Choroid plexus epithelial cell (primary cell): ENCODE results near the gene CLBA1.

Source experiments
- DNase-seq: peaks from one replicate; pipeline ENCODE4 v3.0.0-alpha.2; 2010; ENCODE audit warnings: low read depth
- H3K4me3 ChIP-seq: 2 replicates; pipeline ENCODE4 v1.5.1; 2011; ENCODE audit warnings: low read depth, mild to moderate bottlenecking, control low read depth, low read length, moderate library complexity
- TF ChIP-seq, protein P1 (sequence below): conservative IDR thresholded peaks from 2 replicates; pipeline ENCODE4 v1.5.1; 2011; ENCODE audit warnings: low read depth, mild to moderate bottlenecking, control low read depth, inconsistent platforms, low read length, moderate library complexity

The CLBA1 gene

DNA sequence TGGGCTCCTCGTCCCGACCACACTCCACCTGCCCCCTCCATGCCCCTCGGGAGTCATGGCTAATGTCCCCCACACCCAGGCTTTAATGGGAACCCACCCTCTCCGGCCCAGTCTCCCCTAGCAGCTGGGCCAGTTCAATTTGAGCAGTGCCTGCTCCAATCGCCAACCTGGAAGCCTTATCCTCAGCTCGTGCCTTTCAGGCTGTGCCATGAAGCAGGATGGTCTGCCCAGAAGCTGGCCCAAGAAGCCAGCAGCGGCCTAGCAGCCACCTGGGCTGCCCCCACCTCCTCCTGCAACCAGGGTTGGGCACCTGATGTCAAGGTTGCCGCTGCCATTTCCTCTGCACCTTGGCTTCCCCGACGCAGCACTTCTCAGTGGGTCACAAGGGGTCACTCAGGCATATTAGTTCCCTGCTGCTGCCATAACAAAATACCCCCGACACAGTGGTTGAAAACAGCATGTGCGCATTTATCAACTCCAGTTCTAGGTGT, 2.3 kb upstream of the CLBA1 start:
- TF ChIP-seq, protein P1, sequence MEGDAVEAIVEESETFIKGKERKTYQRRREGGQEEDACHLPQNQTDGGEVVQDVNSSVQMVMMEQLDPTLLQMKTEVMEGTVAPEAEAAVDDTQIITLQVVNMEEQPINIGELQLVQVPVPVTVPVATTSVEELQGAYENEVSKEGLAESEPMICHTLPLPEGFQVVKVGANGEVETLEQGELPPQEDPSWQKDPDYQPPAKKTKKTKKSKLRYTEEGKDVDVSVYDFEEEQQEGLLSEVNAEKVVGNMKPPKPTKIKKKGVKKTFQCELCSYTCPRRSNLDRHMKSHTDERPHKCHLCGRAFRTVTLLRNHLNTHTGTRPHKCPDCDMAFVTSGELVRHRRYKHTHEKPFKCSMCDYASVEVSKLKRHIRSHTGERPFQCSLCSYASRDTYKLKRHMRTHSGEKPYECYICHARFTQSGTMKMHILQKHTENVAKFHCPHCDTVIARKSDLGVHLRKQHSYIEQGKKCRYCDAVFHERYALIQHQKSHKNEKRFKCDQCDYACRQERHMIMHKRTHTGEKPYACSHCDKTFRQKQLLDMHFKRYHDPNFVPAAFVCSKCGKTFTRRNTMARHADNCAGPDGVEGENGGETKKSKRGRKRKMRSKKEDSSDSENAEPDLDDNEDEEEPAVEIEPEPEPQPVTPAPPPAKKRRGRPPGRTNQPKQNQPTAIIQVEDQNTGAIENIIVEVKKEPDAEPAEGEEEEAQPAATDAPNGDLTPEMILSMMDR = no peak
- DNase-seq = no peak
- H3K4me3 ChIP-seq = no peak overlapping the region

DNA sequence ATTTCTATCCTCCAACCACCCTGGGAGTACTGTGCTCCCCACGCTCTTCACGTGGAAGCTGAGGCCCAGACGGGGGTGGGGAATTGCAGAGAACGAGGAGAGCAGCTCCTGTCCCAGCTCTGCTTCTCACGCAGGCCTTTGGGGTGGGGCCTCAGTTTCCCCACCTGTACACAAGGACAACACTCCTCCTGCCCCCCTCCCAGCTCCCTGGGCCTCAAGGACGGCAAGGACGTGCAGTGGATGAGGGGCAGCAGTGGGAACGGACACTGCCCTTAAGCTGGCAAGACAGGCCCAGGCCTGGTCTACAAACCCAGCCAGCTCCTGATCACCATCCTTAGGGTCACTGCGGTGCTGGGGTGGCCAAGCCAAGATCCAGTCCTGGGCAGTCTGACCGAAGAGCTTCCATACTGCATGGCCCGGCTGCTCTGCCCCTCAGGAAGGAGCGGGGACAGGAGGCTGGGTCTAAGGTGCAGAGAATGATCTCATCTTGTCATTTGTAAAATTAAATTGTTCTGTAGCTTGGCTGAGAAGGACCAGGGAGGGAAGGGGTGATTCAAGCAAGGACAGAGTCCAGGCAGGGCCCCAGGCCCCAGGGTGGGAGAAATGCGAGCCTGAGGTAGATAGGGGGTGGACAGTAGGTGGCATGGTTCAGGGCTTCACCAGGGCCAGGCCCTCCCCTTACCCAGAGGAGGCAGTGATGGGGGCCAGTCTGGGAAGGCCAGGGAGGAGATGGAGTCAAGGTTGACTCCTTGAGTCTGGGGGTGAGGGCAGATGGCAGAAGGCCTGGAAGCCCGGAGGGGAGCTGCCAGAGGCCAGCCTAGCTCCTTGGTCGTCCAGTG, 1.3 kb upstream of the CLBA1 start:
- no peak for DNase-seq
- H3K4me3 ChIP-seq = no peak overlapping the region
- TF ChIP-seq, protein P1 = no peak

DNA sequence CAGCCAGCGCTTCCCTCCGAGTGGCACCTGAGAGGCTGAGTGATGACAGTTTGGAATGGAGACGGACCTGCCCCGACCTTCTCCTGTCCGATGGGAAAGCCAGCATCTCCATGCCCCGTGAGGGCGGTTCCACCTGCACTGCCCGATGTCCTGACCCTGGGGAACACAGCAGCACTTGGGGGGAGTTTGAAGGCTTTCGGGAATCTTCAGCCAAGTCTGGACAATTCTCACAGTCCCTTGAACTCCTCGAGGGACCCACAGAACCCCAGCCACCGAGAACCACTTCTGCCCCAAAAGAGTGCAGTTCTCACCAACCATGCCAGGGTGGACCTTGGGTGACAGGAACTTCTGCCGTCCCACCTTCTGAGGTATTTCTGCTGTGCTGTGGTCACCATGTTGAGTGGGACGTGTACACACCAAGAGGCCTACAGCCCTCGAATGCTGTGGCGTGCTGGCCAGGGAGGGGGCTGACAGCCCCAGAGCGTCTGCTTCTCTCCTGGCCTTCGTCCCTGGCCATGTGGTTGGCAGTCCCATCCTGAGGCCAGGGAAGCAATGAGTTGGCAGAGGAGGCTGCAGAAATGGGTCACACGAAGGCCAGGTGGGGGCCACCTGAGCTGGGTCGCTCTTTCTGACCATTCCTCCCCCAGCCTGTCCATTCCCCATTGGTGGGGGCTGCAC, 1.0 kb downstream of the CLBA1 start:
- peak overlapping the region; percentile 83 for H3K4me3 ChIP-seq
- TF ChIP-seq, protein P1 = no peak
- no peak for DNase-seq

DNA sequence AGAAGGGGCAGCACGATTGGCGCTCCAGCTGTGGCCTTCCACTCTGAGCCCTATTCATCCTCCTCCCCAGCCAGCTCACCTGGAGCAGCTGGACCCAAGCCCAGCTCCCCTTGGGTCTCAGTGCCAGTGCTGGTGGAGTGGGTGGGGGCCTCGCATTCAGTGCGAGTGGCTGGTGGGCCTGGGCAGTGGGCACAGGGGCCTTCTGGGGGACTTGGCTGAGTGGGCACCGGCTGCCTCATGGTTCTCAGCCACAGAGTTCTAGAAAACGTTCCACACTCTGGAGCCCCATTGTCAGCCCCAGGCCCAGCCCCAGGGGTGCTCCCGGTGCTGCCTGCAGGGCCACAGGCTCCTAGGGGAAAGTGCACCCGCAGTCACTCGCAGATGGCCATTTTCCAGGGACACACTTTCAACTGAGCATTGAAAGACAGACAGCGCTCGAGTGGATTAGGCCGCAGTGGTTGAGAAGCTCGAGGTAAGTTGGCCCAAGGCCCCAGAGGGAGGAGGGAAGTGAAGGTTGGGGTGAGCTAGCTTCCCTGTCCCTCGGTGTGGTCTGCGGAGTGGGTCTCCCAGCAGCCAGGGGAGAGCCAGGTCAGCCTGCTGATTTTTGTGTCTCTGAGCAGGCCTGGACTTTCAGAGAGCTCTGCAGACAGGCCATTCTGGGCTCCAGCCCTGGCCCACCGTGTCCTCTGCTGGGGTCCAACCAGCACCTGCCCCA, 3.8 kb downstream of the CLBA1 start:
- H3K4me3 ChIP-seq = no peak overlapping the region
- DNase-seq = no peak
- TF ChIP-seq, protein P1 = no peak

DNA sequence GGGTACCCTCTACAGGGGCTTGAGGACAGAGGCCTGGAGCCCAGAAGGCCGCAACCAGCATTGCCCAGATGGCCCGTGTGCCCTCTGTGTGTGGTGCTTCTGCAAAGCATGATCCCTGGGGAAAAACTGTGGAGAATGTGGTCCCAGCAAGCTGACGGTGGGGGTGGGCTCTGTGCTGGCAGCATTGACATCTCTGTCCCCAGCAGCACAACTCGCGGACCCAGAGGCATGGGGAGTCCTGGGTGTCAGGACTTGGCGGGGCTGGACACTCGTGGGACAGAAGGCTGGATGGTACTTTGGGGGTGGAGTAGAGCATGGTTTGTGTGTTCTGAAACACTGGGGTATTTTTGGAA, 4.3 kb downstream of the CLBA1 start:
- no peak for DNase-seq
- no peak overlapping the region for H3K4me3 ChIP-seq
- TF ChIP-seq, protein P1 = no peak

DNA sequence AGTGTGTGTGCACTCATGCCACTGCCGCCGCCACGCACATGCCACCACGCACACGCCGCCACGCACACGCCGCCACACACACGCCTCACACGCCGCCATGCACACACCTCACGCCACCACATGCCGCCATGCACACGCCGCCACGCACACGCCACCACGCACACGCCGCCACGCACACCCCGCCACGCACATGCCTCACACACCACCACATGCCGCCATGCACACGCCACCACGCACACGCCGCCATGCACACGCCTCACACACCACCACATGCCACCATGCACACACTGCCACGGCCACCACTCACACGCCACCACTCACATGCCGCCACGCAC, 6.3 kb downstream of the CLBA1 start:
- no peak overlapping the region for H3K4me3 ChIP-seq
- TF ChIP-seq, protein P1 = no peak
- DNase-seq = no peak
